Measurements from ENCODE around the gene CANT1. TPM values are rescaled to one million over a fixed set of nuclear protein-coding genes. Genes with fewer than 3 reads are reported as not detected.
A peak's percentile ranks its signal among the peaks of the same experiment; 100 is the strongest.
"Not testable (repeated sequence)": the region's sequence is repeated elsewhere in the genome, so short reads cannot be mapped to it uniquely, and the experiment has no call there.

Gene CANT1
- total and polyA plus RNA-seq, 3 donors from 2014 or later = 60.6 to 80.5 (median 64.1) TPM

GRCh38 chr17:79023886-79024771 lies 14.6 kb upstream of the CANT1 start, which contains the start of gene C1QTNF1:
Gene C1QTNF1, plus strand, starts transcription at chr17:79024169. Its CDS starts 19,800 bp downstream, at chr17:79043969.
- intact Hi-C loops (cut with DNase I; ENCODE audit: low total_unique reads) = no loop called here
- H3K27ac ChIP-seq = peak within 1 kb of the TSS; percentile 60 to 63
- H3K36me3 ChIP-seq (ENCODE audit: low read depth, missing control alignments) = no peaks in the 10 kb centered on the region
- H3K4me3 ChIP-seq = peak within 1 kb of the TSS; percentile 55 to 62
- 0 to 1% methylated on average over 15 to 77 of the region's 77 CpGs for WGBS, 2 donors
- H3K27me3 ChIP-seq = no peaks in the 10 kb centered on the region
- no peak for TF ChIP-seq POLR2A (IDR thresholded peaks at IDR 0.05)
- peak in 1 of 3 experiments; percentile 11 for TF ChIP-seq CTCF (IDR thresholded peaks at IDR 0.05)
- H3K4me1 ChIP-seq = peaks cover 63% of the 10 kb centered on the region
- no peaks in the 10 kb centered on the region for H3K9me3 ChIP-seq
- DNase-seq = peak; percentile 52

DNA sequence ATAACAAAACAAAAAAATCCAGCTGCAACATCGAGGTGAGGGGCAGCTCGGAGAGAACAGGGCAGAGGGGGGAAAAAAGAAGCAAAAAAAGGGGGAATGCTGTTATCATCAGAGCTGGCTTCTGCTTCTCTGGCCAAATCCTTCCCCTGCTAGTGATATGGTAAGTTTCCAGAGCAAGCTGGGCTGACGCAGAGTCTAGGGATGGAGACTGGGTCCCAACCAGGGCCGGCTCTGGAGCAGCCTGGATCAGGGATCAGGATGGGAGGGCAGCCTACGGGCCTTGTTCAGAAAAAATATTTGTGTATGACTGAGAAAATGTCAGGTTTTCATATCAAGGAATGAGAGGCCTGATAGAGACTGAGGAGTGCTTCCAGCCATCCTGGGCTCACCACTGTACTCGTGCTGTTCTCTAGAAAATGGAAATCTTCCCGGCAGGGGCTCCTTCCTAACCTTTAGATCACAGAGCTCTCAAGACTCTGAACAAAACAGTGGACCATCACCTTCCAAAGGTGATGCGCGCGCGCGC lies 13.7 kb upstream of the CANT1 start:
- peak overlapping the region in 1 of 2 donors; percentile 59 for H3K27ac ChIP-seq
- H3K4me3 ChIP-seq = peak overlapping the region in 1 of 2 donors; percentile 62
- TF ChIP-seq CTCF (IDR thresholded peaks at IDR 0.05) = no peak
- no peak for TF ChIP-seq POLR2A (IDR thresholded peaks at IDR 0.05)
- WGBS, 2 donors = 42 to 59% methylated on average over 11 to 12 of the region's 12 CpGs
- DNase-seq = no peak
- H3K27me3 ChIP-seq = no peaks in the 10 kb centered on the region
- intact Hi-C loops (cut with DNase I; ENCODE audit: low total_unique reads) = no loop called here
- H3K9me3 ChIP-seq = no peaks in the 10 kb centered on the region
- no peaks in the 10 kb centered on the region for H3K36me3 ChIP-seq (ENCODE audit: low read depth, missing control alignments)
- peaks cover 63% of the 10 kb centered on the region for H3K4me1 ChIP-seq

GRCh38 chr17:79022507-79022991 lies 13.0 kb upstream of the CANT1 start:
- peak; percentile 50 for DNase-seq
- intact Hi-C loops (cut with DNase I; ENCODE audit: low total_unique reads) = no loop called here
- no peaks in the 10 kb centered on the region for H3K27me3 ChIP-seq
- H3K9me3 ChIP-seq = no peaks in the 10 kb centered on the region
- peak overlapping the region in 1 of 2 donors; percentile 59 for H3K27ac ChIP-seq
- no peak overlapping the region for H3K4me3 ChIP-seq
- H3K4me1 ChIP-seq = peaks cover 56% of the 10 kb centered on the region
- TF ChIP-seq CTCF (IDR thresholded peaks at IDR 0.05) (no peak), POLR2A (IDR thresholded peaks at IDR 0.05) (no peak)
- H3K36me3 ChIP-seq (ENCODE audit: low read depth, missing control alignments) = no peaks in the 10 kb centered on the region
- 56 to 80% methylated on average over 9 of the region's 9 CpGs for WGBS, 2 donors

DNA sequence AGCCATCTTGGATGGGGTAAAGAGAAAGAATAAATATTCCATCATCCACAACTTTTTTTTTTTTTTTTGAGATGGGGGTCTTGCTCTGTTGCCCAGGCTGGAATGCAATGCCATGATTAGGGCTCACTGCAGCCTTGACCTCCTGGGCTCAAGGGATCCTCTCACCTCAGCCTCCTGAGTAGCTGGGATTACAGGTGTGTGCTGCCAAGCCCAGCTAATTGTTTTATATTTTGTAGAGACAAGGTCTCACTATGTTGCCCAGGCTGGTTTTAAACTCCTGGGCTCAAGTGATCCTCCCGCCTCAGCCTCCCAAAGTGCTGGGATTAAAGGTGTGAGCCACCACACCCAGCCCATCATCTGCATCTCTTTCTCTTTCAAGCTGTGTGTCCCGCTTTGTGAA lies 12.4 kb upstream of the CANT1 start:
- H3K27me3 ChIP-seq; intact Hi-C loops (cut with DNase I; ENCODE audit: low total_unique reads); H3K36me3 ChIP-seq (ENCODE audit: low read depth, missing control alignments); DNase-seq; H3K9me3 ChIP-seq; H3K4me3 ChIP-seq: not testable (repeated sequence)
- Histone ChIP-seq H3K4me1 (peaks cover 50% of the 10 kb centered on the region), H3K27ac (peak overlapping the region in 1 of 2 donors; percentile 59)
- 95 to 97% methylated on average over 2 of the region's 2 CpGs for WGBS, 2 donors

DNA sequence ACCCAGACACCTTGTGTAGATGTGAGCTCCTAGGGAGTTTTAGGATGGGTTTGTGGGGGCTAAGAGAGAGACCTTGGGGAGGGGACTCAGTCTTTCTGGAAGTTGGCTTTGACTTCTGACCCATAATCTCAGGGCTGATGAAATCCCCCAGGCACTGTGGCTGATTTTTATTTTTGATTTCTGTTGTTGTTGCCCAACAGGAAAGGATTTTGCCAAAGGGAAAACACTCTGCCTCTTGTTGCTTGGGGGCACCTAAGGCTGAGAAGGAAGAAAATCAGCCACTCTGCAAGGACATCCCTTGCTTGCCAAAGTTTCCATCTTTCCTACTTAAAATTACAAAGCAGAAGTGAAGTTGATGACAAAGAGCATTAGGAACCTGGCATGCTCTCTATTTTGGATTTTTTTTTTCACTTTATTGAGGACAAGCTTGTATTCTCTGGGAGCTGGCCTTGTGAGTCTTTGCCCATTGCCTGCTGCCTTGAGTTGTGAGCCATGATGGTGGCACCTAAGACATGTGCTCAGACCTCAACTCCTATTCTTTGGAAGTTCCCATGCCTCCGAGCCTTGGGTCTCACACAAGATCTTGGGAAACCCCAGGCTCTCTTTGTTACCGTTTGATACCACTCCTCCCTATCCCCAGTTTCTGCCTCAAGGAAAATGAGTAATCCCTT lies 11.2 kb upstream of the CANT1 start:
- no peak overlapping the region for H3K4me3 ChIP-seq
- peak overlapping the region in 1 of 2 donors; percentile 34 for H3K27ac ChIP-seq
- 63 to 72% methylated on average over 2 of the region's 2 CpGs for WGBS, 2 donors
- TF ChIP-seq POLR2A (IDR thresholded peaks at IDR 0.05) (no peak), CTCF (IDR thresholded peaks at IDR 0.05) (no peak)
- no peaks in the 10 kb centered on the region for H3K36me3 ChIP-seq (ENCODE audit: low read depth, missing control alignments)
- intact Hi-C loops (cut with DNase I; ENCODE audit: low total_unique reads) = no loop called here
- H3K4me1 ChIP-seq = peaks cover 39% of the 10 kb centered on the region
- no peaks in the 10 kb centered on the region for H3K9me3 ChIP-seq
- no peak for DNase-seq
- H3K27me3 ChIP-seq = no peaks in the 10 kb centered on the region
